GM06990 (cell line): Measurements from ENCODE around the gene RPS6KA5.
"Not testable (repeated sequence)": the region's sequence is repeated elsewhere in the genome, so short reads cannot be mapped to it uniquely, and the experiment has no call there.

Experiments used
- DNase-seq: peaks from one replicate; pipeline ENCODE4 v3.0.0-alpha.2; 2011; ENCODE audit not compliant: insufficient read length; ENCODE audit errors: extremely low read depth
- H3K27me3 ChIP-seq: replicated peaks from 2 replicates; pipeline ENCODE4 v1.6.0; 2011; ENCODE audit warnings: low read length; ENCODE audit not compliant: control insufficient read depth, insufficient read depth
- H3K36me3 ChIP-seq: 2 replicates; pipeline ENCODE4 v1.5.1; 2011; ENCODE audit warnings: low read length; ENCODE audit not compliant: control insufficient read depth, insufficient read depth
- H3K4me3 ChIP-seq: replicated peaks from 2 replicates; pipeline ENCODE4 v1.5.1; 2011; ENCODE audit warnings: low read depth, mild to moderate bottlenecking, control low read depth, low read length
- TF ChIP-seq, protein P1 (sequence below): IDR thresholded peaks from 2 replicates; pipeline ENCODE4 v1.5.1; 2011; ENCODE audit warnings: low read length, control low read depth, mild to moderate bottlenecking, inconsistent platforms; ENCODE audit not compliant: insufficient read depth, poor library complexity, severe bottlenecking

RPS6KA5 gene

DNA sequence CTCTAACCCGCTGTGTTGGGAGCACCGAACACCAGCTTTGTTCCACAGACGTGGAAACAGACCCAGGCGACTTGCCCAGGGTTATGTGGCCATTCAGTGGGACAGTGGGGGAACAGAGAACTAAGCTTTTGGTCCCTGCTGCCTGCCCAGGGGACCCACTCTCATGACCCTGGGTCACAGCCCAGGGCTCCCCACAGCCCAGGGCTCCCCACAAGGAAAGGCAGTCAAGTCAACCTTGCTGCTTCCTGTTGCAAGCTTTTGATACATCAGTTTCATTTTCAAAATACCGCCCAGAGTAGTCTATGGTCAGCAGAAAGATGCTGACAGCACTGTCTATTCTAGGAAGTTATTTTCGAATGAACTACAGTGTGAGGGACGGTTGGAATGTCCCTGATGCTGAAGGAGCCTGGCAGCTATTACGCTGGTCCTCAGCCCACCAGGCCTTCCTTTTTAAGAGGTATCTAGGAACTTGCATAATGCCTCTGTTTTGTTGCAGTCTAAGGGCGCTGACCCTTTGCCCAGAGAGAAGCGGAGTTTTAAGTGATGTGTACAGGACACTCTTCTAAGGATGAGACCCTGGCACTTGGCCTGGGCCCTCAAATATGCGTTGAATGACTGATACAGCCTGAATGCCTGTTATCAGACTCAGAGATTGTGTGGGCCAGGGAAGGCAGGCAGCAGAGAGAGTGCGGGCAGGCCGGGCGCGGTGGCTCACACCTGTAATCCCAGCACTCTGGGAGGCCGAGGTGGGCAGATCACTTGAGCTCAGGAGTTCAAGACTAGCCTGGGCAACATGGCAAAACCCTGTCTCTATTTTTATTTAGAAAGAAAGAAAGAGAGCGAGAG, 231.6 kb downstream of the RPS6KA5 start:
- H3K36me3 ChIP-seq: no peaks in the 10 kb centered on the region
- H3K27me3 ChIP-seq: no peaks in the 10 kb centered on the region
- DNase-seq: peak; percentile 50
- TF ChIP-seq, protein P1, sequence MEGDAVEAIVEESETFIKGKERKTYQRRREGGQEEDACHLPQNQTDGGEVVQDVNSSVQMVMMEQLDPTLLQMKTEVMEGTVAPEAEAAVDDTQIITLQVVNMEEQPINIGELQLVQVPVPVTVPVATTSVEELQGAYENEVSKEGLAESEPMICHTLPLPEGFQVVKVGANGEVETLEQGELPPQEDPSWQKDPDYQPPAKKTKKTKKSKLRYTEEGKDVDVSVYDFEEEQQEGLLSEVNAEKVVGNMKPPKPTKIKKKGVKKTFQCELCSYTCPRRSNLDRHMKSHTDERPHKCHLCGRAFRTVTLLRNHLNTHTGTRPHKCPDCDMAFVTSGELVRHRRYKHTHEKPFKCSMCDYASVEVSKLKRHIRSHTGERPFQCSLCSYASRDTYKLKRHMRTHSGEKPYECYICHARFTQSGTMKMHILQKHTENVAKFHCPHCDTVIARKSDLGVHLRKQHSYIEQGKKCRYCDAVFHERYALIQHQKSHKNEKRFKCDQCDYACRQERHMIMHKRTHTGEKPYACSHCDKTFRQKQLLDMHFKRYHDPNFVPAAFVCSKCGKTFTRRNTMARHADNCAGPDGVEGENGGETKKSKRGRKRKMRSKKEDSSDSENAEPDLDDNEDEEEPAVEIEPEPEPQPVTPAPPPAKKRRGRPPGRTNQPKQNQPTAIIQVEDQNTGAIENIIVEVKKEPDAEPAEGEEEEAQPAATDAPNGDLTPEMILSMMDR: no peak
- peak overlapping the region; percentile 42 for H3K4me3 ChIP-seq

DNA sequence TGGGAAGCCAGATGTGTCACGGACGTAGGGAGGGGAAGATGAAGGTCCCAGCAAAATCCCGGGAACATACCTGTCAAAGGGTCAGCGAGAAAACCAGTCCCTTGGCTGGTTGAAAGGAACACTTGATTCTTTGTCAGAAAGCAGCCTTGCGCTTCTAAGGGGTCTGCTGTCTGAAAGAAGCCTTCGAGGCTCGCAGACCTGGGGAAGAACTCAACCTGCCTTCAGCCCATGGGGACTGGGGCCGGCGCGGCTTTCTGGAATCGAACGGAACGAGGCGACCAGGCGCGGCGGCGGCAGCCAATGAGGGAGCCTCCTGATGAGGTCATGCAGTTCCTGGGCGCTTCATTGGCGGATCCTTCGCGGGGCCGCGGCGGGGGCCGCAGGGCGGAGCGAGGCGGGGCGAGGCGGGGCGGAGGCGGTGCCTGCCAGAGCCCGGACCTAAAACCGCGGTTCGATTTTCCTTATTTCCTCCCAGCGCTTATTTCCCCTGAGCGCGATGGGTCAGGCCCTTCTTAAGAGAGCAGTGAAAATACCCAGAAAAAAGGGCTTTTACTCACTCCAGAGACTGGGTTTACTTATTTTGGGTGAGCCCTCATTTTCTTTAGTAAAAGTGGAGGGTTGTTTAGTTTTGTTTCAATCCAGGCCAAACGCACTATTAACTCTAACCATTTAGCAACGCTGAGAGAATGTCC, 232.4 kb downstream of the RPS6KA5 start:
- DNase-seq: peak; percentile 89
- Histone ChIP-seq H3K4me3 (peak overlapping the region; percentile 42), H3K36me3 (no peaks in the 10 kb centered on the region), H3K27me3 (no peaks in the 10 kb centered on the region)
- TF ChIP-seq, protein P1: no peak

DNA sequence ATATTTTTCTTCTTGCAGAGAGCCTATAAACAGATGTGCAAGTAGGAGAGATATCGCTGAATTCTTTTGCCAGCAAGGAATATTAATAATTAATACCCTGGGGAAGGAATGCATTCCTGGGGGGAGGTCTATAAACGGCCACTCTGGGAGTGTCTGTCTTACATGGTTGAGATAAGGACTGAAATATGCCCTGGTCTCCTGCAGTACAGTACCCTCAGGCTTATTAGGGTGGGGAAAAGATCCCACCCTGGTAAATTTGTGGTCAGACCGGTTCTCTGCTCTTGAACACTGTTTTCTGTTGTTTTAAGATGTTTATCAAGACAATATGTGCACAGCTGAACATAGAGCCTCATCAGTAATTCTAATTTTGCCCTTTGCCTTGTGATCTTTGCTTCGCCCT, 236.9 kb downstream of the RPS6KA5 start:
- not testable (repeated sequence) for H3K27me3 ChIP-seq, H3K4me3 ChIP-seq, H3K36me3 ChIP-seq, DNase-seq

DNA sequence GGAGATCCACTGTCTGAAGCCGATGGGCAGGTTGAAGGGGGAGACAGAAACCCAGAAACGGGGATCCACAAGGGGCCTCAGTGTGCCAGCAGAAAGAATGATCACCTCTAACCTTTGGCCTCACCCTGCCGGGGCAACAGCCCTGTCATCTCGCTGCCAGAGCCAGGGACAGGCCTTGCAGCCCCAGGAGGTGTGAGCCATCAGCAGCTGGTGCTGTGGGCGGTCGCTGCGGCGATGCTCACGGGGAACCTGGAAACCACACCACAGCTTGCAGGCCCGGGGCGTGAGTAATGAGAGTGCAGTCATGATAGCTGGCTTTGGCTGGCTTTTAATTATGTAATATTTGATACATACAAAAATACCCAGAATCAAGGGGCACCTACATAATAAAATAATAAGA, 239.5 kb downstream of the RPS6KA5 start:
- Histone ChIP-seq H3K36me3 (no peaks in the 10 kb centered on the region), H3K27me3 (no peaks in the 10 kb centered on the region), H3K4me3 (no peak overlapping the region)
- TF ChIP-seq, protein P1: no peak
- DNase-seq: peak; percentile 67

DNA sequence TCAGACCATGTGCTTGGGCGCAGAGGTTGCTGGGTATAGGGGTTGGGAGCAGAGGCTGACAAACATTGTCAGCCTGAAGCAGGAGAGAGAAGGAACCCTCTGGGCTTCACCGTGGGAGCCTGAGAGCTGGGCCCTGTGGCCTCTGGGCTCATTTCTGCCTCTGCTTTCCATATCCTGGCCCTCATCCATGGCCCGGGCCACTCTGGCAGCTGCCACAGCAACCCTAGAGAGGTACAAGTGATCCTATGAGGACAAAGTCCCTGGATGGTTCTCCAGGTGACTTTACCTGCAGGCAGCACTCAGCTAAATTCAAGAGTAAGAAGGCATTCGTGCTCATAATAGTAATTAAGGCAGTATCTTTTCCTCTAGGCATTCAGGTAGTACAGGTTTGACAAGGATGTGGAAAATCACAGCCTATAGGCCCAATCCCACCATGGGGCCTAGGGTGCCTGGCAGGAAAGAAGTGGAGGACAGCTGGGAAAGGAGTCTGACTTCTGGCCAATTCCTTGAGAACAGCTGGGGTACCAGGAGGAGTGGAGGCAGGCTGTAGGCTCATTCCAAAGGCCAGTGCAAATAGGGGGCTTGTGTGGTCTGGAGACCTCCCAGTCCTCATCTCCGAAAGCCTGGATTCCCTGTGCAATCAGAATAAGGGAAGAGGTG, 240.6 kb downstream of the RPS6KA5 start:
- H3K36me3 ChIP-seq: no peaks in the 10 kb centered on the region
- TF ChIP-seq, protein P1: no peak
- no peaks in the 10 kb centered on the region; the same call in 1 of the 2 replicates for H3K27me3 ChIP-seq
- H3K4me3 ChIP-seq: no peak overlapping the region
- DNase-seq: no peak

DNA sequence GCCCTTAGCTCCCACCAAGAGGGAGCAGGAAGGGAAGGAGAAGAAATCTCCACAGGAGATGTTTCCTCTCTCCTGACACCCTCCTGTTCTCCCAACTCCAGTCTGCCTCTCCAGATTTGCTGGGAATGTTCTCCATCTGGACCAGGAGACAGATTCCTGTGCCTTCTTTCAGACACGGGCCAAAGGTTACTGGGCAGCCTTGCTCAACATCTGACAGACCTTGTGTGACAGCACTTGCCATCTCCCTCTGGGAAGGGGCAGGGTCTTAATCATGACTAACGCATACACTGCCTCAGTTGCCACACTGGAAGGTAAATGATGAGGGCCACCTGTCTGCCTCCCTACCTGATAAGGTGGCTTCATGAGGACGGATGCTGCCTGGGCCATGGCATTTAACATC, 241.7 kb downstream of the RPS6KA5 start:
- Histone ChIP-seq H3K4me3 (no peak overlapping the region), H3K27me3 (no peaks in the 10 kb centered on the region; the same call in 1 of the 2 replicates), H3K36me3 (no peaks in the 10 kb centered on the region)
- TF ChIP-seq, protein P1: no peak
- no peak for DNase-seq
